Neural progenitor cell (in vitro differentiated cells): ENCODE data around the gene LAMC1. TPM values are rescaled to one million over a fixed set of nuclear protein-coding genes. Genes with fewer than 3 reads are reported as not detected.

Source experiments
- DNase-seq: peaks from one replicate; pipeline ENCODE4 v3.0.0-alpha.2; 2016; ENCODE audit warnings: low spot score
- H2AFZ ChIP-seq: fragments of 200-600 bp; sonication (generic); replicated peaks from 2 replicates; pipeline ENCODE4 v1.6.1; 2016; ENCODE audit warnings: antibody characterized with exemption
- H3F3A ChIP-seq: fragments of 200-600 bp; sonication (generic); 2 replicates; pipeline ENCODE4 v1.6.1; 2016; ENCODE audit warnings: antibody characterized with exemption, low read depth
- H3K27ac ChIP-seq: fragments of 200-600 bp; sonication (generic); 2 replicates; pipeline ENCODE4 v1.5.1; 2016; ENCODE audit warnings: mild to moderate bottlenecking
- H3K27me3 ChIP-seq: fragments of 200-600 bp; sonication (generic); 2 replicates; pipeline ENCODE4 v1.6.1; 2016; ENCODE audit warnings: mild to moderate bottlenecking, moderate library complexity
- H3K36me3 ChIP-seq: fragments of 200-600 bp; sonication (generic); 2 replicates; pipeline ENCODE4 v1.5.1; 2016
- H3K4me1 ChIP-seq: fragments of 200-600 bp; sonication (generic); 2 replicates; pipeline ENCODE4 v1.6.1; 2016; ENCODE audit warnings: mixed run types
- H3K4me2 ChIP-seq: fragments of 200-600 bp; sonication (generic); 2 replicates; pipeline ENCODE4 v1.6.1; 2016
- H3K4me3 ChIP-seq: fragments of 200-600 bp; sonication (generic); 2 replicates; pipeline ENCODE4 v1.5.1; 2016
- H3K79me2 ChIP-seq: fragments of 200-600 bp; sonication (generic); 2 replicates; pipeline ENCODE4 v1.6.1; 2016; ENCODE audit warnings: low read depth
- H3K9ac ChIP-seq: fragments of 200-600 bp; sonication (generic); 2 replicates; pipeline ENCODE4 v1.6.1; 2016
- H3K9me3 ChIP-seq: fragments of 200-600 bp; sonication (generic); 2 replicates; pipeline ENCODE4 v1.5.1; 2016; ENCODE audit warnings: low read depth
- H4K20me1 ChIP-seq: fragments of 200-600 bp; sonication (generic); 2 replicates; pipeline ENCODE4 v1.6.1; 2016; ENCODE audit warnings: low read depth
- H3K27ac Mint-ChIP-seq: 3 replicates; pipeline ENCODE4 v1.8.0; 2021; ENCODE audit warnings: mixed read lengths
- H3K27me3 Mint-ChIP-seq: 2 replicates; pipeline ENCODE4 v1.8.0; 2022; ENCODE audit warnings: low read depth, mild to moderate bottlenecking, inconsistent platforms, moderate library complexity, mixed read lengths; ENCODE audit not compliant: insufficient read depth
- H3K36me3 Mint-ChIP-seq: 3 replicates; pipeline ENCODE4 v1.8.0; 2021; ENCODE audit warnings: mixed read lengths
- H3K4me1 Mint-ChIP-seq: 3 replicates; pipeline ENCODE4 v1.8.0; 2021; ENCODE audit warnings: mixed read lengths
- H3K4me3 Mint-ChIP-seq: 3 replicates; pipeline ENCODE4 v1.8.0; 2021; ENCODE audit warnings: mild to moderate bottlenecking, moderate library complexity, mixed read lengths
- H3K9me3 Mint-ChIP-seq: 3 replicates; pipeline ENCODE4 v1.8.0; 2020; ENCODE audit warnings: mixed read lengths
- CTCF ChIP-seq: fragments of 200-600 bp; sonication (generic); IDR thresholded peaks from 2 replicates; pipeline ENCODE4 v1.5.1; 2017; ENCODE audit warnings: antibody characterized with exemption, mild to moderate bottlenecking
- EZH2 ChIP-seq: fragments of 200-600 bp; sonication (generic); IDR thresholded peaks from 2 replicates; pipeline ENCODE4 v1.6.1; 2017; ENCODE audit warnings: antibody characterized with exemption, mild to moderate bottlenecking, moderate library complexity
- EZH2phosphoT487 ChIP-seq: fragments of 200-600 bp; sonication (generic); IDR thresholded peaks from 2 replicates; pipeline ENCODE4 v1.6.1; 2017; ENCODE audit warnings: antibody characterized with exemption
- total RNA-seq: library from RNA; depleted of rRNA; stranded (reverse); fragments of >200 nt; gene quantifications from 2 replicates; pipeline ENCODE4 v1.2.3, GENCODE V29; 2015; ENCODE audit warnings: low replicate concordance

The LAMC1 gene
- total RNA-seq, 1 donor from 2014 or later = 90.2 TPM

- H3F3A ChIP-seq = no peaks in the 10 kb centered on the region
- Mint-ChIP-seq H3K9me3 (peaks cover 13% of the 10 kb centered on the region), H3K36me3 (peaks cover 31% of the 10 kb centered on the region), H3K4me3 (no peak overlapping the region), H3K27ac (no peak overlapping the region), H3K27me3 (peaks cover 2% of the 10 kb centered on the region), H3K4me1 (peaks cover 3% of the 10 kb centered on the region)
- peaks cover 41% of the 10 kb centered on the region for H3K79me2 ChIP-seq
- H3K27ac ChIP-seq = no peak overlapping the region
- TF ChIP-seq CTCF (no peak), EZH2 (no peak), EZH2phosphoT487 (no peak)
- H3K4me2 ChIP-seq = no peak overlapping the region
- H3K9me3 ChIP-seq = no peaks in the 10 kb centered on the region
- no peaks in the 10 kb centered on the region for H3K4me1 ChIP-seq
- H3K27me3 ChIP-seq = no peaks in the 10 kb centered on the region
- no peak overlapping the region for H3K9ac ChIP-seq
- H3K4me3 ChIP-seq = no peak overlapping the region
- no peak for DNase-seq
- no peak overlapping the region for H2AFZ ChIP-seq
- H4K20me1 ChIP-seq = no peaks in the 10 kb centered on the region
- H3K36me3 ChIP-seq = peaks cover 6% of the 10 kb centered on the region
Observed at GRCh38 chr1:183051546-183051945, 28.3 kb downstream of the LAMC1 start.

GRCh38 chr1:183052861-183053260 is 29.6 kb downstream of the LAMC1 start:
- no peak overlapping the region for H3K4me3 ChIP-seq
- no peaks in the 10 kb centered on the region for H3K9me3 ChIP-seq
- no peak overlapping the region for H3K4me3 Mint-ChIP-seq
- TF ChIP-seq CTCF = no peak
- TF ChIP-seq EZH2 = no peak
- TF ChIP-seq EZH2phosphoT487 = no peak
- H3K27me3 Mint-ChIP-seq = peaks cover 2% of the 10 kb centered on the region
- DNase-seq = no peak
- H3K9me3 Mint-ChIP-seq = peaks cover 13% of the 10 kb centered on the region
- no peaks in the 10 kb centered on the region for H3F3A ChIP-seq
- no peak overlapping the region for H3K4me2 ChIP-seq
- no peaks in the 10 kb centered on the region for H3K27me3 ChIP-seq
- no peaks in the 10 kb centered on the region for H3K4me1 ChIP-seq
- H3K36me3 ChIP-seq = peaks cover 6% of the 10 kb centered on the region
- no peak overlapping the region for H2AFZ ChIP-seq
- peaks cover 3% of the 10 kb centered on the region for H3K4me1 Mint-ChIP-seq
- H3K27ac Mint-ChIP-seq = no peak overlapping the region
- no peaks in the 10 kb centered on the region for H4K20me1 ChIP-seq
- H3K36me3 Mint-ChIP-seq = peaks cover 30% of the 10 kb centered on the region
- no peak overlapping the region for H3K9ac ChIP-seq
- no peak overlapping the region for H3K27ac ChIP-seq
- peaks cover 34% of the 10 kb centered on the region for H3K79me2 ChIP-seq

- Histone ChIP-seq H4K20me1 (no peaks in the 10 kb centered on the region), H3K9me3 (no peaks in the 10 kb centered on the region), H3K36me3 (no peaks in the 10 kb centered on the region), H2AFZ (no peak overlapping the region), H3K27ac (no peak overlapping the region), H3K4me3 (no peak overlapping the region), H3K4me2 (no peak overlapping the region), H3K79me2 (peaks cover 30% of the 10 kb centered on the region), H3F3A (no peaks in the 10 kb centered on the region), H3K4me1 (peaks cover 4% of the 10 kb centered on the region), H3K9ac (no peak overlapping the region), H3K27me3 (no peaks in the 10 kb centered on the region)
- H3K36me3 Mint-ChIP-seq = peaks cover 1% of the 10 kb centered on the region
- no peak overlapping the region for H3K27ac Mint-ChIP-seq
- H3K4me3 Mint-ChIP-seq = no peak overlapping the region
- DNase-seq = no peak
- peaks cover 3% of the 10 kb centered on the region for H3K9me3 Mint-ChIP-seq
- no peak for TF ChIP-seq EZH2phosphoT487
- TF ChIP-seq EZH2 = no peak
- no peak for TF ChIP-seq CTCF
- H3K27me3 Mint-ChIP-seq = peaks cover 2% of the 10 kb centered on the region
- peaks cover 3% of the 10 kb centered on the region for H3K4me1 Mint-ChIP-seq
Observed at GRCh38 chr1:183058851-183059502, 35.8 kb downstream of the LAMC1 start.
